GM18868 (cell line): Measurements from ENCODE around the gene POU5F1.
A peak's percentile ranks its signal among the peaks of the same experiment; 100 is the strongest.
"Not testable (repeated sequence)": the region's sequence is repeated elsewhere in the genome, so short reads cannot be mapped to it uniquely, and the experiment has no call there.

ENCODE experiments used
- ATAC-seq: cut with Tn5 transposase; IDR thresholded peaks from one replicate; pipeline ENCODE4 v1.9.1; 2021; ENCODE audit warnings: mild to moderate bottlenecking, moderate library complexity; ENCODE audit not compliant: unreplicated experiment

The POU5F1 gene

DNA sequence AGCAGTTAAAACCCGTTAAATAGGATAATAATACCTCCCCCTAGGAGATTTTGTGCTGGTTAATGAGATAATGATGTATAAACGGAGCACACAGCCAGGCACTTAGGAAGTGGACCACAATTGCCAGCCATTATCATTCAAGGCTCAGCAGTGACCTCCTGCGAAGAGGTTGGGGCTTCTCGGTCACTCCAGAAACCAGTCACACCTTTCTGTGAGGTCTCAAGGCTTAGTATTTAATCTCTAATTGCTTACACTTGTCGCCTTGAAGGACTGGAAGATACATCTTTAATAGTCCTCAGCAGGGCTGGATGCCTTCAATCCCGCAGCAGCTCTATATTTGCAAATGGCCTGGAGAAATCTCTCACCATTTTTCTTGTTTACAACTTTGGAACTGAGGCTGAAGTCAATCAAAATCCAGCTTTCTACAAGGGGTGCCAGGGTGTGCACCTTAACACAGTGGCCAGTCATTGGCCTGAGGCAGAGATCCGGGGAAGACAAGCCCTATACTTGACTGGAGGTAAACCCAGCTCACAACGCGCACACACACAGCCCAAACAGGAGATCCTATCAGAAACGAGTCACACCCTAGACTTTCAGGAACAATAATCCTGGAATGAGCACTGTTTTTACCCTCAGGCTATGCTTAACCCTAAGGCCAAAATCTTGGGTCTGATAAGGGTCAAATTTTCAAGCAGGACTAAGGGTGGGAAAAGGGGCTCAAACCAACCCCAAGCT lies 1.2 kb downstream of the POU5F1 start:
- ATAC-seq: no peak

DNA sequence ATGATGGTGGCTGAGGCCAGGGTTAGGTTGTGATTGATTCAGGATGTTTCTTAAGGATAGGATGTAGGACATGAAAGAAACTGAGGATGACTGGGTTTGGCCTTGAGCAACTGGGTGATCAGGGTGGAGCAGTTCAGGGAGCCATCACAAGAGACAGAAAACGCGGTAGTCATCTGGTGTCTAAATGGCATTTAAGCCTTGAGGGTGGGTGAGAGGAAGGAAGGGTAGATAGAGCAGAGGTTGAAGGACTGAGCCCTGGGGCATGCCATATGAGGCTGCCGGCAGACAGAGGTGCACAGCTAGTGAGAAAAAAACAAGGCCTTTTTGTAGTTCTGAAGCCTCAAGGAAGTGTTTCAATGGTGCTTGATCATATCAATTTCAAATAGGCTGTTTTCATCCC lies 1.9 kb downstream of the POU5F1 start:
- no peak for ATAC-seq

DNA sequence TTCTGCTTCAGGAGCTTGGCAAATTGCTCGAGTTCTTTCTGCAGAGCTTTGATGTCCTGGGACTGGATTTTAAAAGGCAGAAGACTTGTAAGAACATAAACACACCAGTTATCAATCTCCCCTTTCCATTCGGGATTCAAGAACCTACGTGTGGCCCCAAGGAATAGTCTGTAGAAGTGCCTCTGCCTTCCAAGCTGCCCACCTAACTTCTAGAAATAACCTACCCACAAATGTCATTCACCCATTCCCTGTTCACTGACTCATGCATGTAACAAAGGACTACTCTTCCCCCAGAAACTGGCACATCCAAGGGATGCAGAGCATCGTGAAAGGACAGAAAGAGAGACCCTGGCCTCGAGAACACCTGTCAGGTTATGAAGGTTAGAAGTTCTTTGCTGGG lies 4.5 kb downstream of the POU5F1 start:
- ATAC-seq: no peak

DNA sequence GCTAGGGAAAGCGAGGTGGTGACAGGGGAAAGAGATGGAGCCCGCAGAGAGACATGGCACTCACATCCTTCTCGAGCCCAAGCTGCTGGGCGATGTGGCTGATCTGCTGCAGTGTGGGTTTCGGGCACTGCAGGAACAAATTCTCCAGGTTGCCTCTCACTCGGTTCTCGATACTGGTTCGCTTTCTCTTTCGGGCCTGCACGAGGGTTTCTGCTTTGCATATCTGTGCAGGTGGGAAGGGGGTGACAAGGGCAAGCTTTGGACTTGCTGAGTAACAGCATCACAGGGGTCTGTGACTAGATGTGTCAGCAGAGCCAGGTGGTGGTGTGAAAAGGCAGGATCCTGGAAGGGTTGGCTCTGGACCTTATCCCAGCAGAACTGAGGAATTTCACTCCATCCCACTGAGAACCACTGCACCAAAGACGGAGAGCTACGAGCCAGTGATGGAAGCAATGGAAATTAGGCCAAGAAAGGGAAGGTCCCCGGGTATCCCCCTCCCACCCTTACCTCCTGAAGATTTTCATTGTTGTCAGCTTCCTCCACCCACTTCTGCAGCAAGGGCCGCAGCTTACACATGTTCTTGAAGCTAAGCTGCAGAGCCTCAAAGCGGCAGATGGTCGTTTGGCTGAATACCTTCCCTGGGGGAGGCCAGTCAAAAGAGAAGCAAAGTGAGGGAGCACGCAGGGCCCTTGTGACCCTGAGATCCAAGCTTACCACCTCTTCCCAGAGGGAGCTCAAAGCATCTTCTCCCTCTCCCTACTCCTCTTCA lies 5.2 kb downstream of the POU5F1 start:
- ATAC-seq: peak; percentile 79

DNA sequence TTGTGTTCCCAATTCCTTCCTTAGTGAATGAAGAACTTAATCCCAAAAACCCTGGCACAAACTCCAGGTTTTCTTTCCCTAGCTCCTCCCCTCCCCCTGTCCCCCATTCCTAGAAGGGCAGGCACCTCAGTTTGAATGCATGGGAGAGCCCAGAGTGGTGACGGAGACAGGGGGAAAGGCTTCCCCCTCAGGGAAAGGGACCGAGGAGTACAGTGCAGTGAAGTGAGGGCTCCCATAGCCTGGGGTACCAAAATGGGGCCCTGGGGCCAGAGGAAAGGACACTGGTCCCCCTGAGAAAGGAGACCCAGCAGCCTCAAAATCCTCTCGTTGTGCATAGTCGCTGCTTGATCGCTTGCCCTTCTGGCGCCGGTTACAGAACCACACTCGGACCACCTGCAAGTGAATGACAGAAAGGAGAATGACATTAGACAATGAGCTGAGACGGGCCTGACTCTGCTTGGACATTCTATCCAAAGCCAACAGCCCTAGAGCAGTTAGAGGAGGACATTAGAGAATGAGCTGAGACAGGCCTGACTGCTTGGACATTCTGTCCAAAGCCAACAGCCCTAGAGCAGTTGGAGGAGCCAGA lies 5.9 kb downstream of the POU5F1 start:
- not testable (repeated sequence) for ATAC-seq

DNA sequence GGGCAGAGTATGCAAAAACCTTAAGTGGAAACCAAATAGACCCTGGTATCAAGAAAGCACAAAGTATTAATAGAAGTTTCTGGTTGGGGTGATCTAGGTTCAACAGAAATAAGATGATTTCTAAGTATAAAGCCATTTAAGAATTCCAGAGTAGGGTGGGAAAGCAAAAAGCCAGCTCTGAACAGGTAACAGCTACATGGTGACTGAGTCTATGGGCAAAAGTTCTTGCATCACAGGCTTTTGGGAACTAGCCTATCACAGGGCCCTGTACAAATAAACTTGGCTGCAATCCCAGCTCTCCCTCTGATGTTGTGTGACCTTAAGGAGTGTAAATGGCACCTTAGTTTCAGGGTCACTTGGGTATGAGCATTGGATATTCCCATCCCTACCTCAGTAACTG lies 6.6 kb downstream of the POU5F1 start:
- ATAC-seq: no peak

DNA sequence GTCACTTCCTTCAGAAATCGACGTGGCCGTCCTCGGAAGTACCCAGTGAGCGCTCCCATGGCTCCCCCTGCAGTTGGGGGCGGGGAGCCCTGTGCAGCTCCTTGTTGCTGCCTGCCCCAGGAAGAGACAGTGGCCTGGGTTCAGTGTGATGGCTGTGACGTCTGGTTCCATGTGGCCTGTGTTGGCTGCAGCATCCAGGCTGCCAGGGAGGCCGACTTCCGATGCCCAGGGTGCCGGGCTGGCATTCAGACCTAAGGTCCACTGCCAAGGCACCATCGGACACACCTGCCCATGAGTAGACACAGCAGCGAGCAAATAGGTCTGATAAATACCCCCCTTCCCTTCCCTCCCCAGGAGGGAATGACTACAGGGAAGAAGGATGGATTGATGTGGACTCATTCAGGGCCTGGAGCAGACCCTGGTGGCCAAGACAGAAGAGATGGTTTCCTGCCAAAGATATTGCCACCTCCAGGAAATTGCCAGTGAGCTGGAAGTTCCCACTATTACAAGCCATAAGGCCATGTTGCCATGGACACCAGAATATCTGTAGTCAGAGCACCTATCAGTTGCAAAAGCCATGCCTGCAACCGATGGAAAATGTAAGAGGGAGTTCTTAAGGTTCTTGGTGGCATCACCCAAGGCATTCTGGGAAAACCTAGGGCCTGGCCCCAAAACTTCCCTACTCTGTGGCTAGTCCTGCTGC lies 7.9 kb downstream of the POU5F1 start:
- no peak for ATAC-seq

DNA sequence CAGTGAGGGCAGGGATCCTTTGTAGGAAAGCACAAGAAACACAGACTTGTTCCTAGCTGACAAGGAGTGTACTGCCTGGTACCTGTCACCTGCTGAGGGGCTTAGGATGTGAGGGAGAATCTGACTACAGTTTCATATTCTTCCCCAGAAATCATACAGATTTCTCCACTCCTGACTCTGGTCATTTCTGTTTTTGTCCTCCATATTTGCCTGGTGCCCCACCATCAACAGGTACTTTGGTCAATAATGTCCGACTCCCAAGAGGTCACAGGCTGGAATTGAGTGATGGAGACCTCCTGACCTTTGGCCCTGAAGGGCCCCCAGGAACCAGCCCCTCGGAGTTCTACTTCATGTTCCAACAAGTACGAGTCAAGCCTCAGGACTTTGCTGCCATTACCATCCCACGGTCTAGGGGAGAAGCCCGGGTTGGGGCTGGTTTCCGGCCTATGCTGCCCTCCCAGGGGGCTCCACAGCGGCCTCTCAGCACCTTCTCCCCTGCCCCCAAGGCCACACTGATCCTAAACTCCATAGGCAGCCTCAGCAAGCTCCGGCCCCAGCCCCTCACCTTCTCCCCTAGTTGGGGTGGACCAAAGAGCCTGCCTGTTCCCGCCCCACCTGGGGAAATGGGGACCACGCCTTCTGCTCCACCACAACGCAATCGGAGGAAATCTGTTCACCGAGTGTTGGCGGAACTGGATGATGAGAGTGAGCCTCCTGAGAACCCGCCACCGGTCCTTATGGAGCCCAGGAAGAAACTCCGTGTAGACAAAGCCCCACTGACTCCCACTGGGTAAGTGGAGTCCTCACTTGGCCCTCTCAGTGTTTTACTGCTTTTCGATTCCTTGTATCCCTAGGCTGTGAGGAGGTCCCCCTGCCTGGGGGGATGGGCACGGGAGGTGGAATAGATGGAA lies 9.0 kb downstream of the POU5F1 start:
- no peak for ATAC-seq

DNA sequence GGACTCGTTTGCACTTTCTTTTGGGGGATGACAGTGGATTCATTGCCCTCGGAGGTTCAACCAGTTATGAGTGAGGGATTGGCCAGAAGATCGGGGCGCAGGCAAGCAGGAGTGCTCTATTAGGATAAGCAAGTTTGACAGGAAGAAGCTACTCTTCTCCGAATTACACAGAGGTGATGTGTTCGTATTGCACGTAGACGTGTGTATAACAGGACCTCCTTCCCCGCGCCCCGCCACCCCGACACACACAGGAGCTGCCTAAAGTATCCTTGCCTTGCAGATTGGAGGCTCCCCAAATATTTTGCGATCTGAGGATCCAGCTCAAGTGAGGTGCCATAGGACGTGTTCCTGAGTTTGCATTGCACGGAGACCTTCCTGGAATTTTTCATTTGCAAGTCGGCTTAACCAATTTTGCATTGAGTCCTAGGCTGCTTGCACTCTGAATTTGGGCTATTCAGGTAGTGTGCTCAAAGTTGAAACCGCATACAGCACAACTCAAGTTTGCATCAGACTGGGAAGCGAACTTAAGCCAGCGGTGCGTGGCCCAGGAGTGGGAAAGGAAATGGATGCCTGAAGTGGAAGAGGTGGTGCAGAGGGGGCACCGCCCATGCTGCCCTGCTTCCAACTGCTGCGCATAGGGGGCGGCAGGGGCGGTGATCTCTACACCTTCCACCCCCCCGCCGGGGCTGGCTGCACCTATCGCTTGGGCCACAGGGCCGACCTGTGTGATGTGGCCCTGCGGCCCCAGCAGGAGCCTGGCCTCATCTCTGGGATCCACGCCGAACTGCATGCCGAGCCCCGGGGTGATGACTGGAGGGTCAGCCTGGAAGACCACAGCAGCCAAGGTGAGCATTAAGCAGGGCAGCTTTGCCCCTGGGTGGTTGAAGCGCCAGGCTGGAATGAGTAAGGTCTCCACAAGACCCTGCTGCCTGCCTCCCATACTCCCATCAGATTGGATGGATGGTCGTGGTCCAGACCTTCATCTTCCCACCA lies 11.3 kb downstream of the POU5F1 start:
- ATAC-seq: no peak

DNA sequence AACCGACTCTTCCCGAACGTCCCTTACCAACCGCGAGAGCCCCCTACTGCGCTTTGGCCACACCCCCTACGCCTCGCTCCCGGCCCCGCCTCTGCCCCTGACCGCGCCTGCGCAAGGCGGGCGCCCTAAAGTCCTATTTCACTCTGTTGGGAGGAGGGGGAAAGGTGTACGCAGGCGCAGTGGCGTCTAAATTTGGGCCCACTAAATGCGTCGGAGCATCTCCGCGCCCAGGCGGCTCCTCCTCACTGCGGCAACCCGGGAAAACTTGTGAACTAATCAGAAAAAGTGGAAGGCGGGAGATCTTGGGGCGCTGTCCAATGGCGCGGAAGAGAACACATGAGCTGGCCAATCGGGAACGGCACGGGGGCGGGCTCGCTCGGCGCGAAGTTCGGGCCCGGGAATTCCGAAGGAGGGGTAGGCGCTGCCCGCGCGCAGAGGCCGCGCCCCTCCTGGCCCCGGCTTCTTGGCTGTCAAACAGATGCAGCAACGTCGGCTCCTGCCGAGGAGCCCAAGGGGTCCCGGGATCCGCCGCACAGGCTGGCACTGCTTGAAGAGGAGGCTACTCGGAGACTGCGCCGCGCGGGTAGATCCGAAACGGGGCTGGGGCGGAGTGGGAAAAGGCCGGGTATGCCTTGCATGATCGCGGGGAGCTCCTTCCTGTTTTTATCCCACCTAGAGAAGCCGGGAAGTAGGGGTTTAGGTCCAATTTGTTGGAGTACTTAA lies 12.2 kb downstream of the POU5F1 start, which contains the start of gene TCF19:
Gene TCF19 (plus strand): TSS at position 450 of the 723 bp plus-strand sequence. CDS start 881 bp downstream, outside the sequence.
- ATAC-seq: peak; percentile 85

DNA sequence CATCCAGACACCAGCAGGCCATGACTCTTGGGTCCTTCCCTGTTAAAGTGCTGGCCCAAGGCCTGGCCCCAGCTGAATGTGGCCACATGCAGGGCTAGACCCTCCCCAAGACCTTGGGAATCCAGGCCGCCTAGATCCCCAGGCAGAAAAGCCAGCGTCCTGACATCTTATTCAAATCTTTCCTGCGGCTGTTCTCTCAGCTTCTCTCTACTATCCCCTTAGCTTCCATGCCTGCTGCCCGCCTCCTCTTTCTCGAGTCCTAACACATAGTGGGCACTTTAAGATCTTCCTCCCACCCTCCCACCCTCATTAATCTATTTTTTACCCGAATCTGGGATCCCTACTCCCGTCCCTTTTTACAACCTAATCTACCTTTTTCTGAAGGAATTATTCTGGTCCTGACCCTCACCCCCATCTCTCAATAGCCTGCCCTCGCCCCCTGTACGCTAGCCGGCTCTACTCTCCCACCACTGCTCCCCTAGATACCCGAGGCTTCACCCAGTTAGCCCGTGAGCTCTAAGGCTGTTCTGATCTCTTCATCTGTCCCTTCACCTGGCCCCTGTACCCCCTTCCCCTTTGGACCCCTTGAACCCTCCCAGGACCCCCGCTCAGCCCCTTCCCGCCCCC lies 12.9 kb downstream of the POU5F1 start, which contains the start of gene CCHCR1:
Gene CCHCR1 (minus strand): TSS at position 290 of the 627 bp plus-strand sequence. CDS start 202 bp downstream, at position 88.
- no peak for ATAC-seq

DNA sequence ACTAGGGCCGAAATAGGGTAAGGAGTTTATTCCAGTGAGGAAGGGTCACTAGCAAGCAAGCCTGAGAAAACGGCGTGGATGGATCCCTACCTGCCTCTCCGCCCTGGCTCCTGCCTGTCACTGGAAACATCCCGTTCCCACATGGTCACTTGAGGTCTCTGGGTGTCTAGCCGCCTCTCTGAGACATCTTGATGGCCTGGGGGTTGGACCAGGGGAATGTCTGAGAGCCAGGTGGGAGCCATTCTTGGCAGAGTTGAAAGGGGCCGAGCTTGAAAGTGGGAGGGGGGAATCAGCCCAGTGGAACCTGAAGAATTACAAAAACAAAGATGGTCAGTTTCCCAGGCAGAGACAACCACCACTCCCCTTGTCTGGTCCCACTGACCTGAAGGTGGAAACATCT lies 13.8 kb downstream of the POU5F1 start:
- ATAC-seq: no peak

DNA sequence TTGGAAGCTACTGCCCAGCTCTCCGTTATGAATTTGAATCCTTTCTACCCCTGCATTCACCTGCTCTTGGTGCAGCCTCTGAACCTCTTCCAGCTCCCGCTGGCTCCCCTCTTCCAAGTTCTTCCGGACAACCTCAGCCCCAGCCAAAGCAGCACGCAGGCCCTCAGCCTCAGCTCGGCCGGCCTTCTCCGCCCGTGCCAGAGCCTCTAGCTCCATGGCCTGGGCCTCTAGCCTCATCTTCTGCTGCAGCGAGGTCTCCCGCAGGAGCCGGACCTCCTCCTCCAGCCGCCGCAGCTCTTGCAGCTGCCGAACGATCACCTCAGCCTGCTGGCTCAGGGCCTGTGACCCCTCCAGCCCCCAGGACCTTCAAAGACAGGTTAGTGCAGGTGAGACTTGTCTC lies 16.0 kb downstream of the POU5F1 start:
- no peak for ATAC-seq

DNA sequence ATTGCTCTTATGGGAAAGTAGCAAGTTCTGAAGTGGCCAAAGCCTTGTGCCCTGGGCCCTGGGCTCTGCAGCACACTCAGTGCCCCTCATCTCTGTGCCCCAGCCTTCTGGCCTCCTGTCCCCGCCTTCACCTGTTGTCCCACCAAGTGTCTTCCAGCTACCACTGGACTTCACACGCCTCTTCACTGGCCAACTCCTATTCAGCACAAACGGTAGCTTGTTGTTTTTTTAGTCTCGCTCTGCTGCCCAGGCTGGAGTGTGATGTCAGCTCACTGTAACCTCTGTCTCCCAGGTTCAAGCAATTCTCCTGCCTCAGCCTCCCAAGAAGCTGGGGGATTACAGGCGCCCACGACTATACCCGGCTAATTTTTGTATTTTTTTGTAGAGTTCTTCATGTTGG lies 17.7 kb downstream of the POU5F1 start:
- ATAC-seq: no peak

DNA sequence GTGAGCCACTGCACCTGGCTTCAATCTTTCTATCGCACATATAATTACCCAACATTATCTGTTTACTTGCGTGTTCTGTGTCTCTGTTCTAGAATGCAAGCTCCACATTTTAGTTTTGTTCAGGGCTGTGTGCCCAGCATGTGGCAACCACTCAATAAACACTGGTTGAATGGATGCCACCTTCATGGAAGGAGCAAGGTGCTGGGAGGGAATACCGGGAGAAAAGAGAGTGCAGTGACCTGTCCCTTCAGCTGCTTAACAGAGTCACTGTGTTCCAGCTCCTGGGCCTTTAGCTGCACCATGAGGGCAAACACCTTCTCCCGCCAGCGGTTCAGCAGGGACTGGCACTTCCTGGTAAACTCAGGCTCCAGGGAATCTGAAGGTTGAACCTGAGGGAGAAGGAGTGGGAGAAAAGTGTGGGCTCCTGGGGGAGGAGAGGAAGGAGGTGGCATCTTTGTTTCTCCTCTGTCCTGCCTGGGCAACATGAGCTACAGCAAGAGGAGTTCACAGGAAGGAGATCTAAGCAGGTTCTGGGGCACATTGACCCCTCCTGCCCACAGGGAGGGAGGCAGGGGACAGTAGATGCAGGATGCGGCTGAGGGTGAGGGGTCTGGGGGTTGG lies 20.5 kb downstream of the POU5F1 start:
- no peak for ATAC-seq

DNA sequence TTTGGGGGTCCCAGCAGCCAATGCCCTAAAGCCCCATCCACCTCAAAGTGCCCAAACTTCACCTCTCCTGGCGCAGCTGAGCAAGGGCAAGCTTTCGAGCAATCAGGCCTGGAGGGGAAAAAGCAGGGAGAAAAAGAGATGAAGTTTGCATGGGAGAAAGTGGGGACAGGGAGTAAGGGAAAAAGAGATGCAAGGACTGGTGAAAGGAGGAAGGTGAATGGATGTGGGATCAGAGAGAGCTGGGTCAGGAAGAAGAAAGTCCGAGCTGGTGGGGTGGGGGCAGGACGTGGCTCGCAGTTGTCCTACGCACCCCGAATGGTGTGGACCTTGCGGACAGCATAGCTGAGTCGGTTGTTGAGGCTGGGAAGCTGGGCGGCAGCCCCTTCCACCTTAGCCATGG lies 25.1 kb downstream of the POU5F1 start:
- no peak for ATAC-seq

DNA sequence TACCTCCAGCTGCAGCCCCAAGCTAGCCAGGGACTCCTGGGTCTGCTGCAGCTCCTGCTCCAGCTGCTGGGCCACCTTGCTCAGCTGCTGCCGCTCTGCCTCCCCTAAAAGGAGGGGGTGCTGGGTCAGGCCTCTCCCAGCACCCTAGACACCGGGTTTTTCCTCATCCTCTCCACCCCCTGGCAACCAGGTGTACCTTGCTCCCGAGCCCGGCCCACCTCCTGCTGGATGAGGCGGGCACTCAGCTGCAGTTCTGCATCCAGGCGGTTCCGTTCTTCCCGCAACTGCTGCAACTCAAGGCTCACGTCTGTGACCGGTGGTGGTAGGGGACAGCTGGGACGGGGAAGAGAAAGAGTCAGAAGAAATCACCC lies 25.5 kb downstream of the POU5F1 start:
- ATAC-seq: no peak
